ENCODE measurements around the gene BSND.

BSND gene

GRCh38 chr1:55039342-55040082, 40.8 kb downstream of the BSND start, which contains the start of gene PCSK9:
TSS of gene PCSK9 (plus strand) at chr1:55039548. CDS start at chr1:55039838, 290 bp downstream.
- no peaks in the 10 kb centered on the region for H3K4me1 Mint-ChIP-seq (ENCODE audit: low read depth)
- H3K27ac Mint-ChIP-seq, result no peak within 1 kb of the TSS
- H3K27me3 Mint-ChIP-seq, result peaks cover 71% of the 10 kb centered on the region
- H3K4me3 Mint-ChIP-seq, result no peak within 1 kb of the TSS
- no peaks in the 10 kb centered on the region for H3K36me3 Mint-ChIP-seq (ENCODE audit: low read depth)
- H3K9me3 Mint-ChIP-seq, result no peaks in the 10 kb centered on the region

DNA sequence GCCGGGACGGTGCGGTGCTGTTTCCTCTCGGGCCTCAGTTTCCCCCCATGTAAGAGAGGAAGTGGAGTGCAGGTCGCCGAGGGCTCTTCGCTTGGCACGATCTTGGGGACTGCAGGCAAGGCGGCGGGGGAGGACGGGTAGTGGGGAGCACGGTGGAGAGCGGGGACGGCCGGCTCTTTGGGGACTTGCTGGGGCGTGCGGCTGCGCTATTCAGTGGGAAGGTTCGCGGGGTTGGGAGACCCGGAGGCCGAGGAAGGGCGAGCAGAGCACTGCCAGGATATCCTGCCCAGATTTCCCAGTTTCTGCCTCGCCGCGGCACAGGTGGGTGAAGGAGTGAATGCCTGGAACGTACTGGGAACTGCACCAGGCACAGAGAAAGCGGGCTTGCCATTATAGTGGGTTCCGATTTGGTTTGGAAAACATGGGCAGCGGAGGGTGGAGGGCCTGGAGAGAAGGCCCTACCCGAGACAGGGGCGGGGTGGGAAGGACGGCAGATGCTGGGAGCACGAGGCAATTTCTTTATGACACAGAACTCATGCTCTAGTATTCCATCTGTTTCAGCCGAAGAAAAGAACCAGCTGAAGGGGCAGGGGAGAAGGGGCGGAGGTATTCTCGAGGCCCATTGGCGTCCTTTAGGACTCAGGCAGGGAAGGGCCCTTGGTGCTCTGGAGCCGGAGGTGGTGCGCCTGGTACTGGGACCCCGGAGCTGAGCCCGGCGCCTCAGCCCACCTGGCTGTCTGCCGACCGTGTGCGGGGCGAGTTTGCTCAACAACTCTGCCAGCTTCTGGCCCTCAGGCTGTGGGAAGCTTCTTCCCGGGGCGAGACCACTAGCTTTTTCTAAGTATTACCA, 41.6 kb downstream of the BSND start:
- no peak overlapping the region for H3K4me3 Mint-ChIP-seq
- H3K36me3 Mint-ChIP-seq (ENCODE audit: low read depth), result no peaks in the 10 kb centered on the region
- no peak overlapping the region for H3K27ac Mint-ChIP-seq
- no peaks in the 10 kb centered on the region for H3K4me1 Mint-ChIP-seq (ENCODE audit: low read depth)
- H3K9me3 Mint-ChIP-seq, result no peaks in the 10 kb centered on the region
- H3K27me3 Mint-ChIP-seq, result peaks cover 66% of the 10 kb centered on the region

DNA sequence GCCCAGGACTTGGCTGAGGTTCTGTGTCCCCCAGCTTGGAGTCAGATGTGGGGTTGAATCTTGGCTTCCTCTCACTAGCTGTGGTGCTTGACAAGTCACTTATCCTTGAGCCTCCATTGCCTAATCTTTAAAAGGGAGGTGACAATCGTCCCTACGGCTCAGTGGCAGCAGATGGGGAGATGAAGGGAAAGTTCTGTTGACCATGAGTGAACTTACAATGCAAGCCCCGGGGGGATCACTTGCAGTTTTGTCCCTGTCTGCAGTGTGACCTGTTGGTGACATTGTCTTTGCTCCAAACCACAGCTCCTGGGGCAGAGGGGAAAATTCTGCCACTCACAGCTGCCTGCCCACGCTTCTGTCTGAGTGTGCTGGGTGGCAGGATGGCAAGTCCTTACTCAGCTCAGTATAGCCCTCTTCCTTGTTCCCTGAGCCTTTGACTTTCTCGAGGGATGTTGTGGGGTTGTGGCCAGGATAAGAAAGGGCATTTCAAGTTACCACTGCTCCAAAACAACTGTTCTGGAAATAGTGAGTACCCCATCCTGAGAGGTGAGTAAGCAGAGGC, 42.3 kb downstream of the BSND start:
- no peaks in the 10 kb centered on the region for H3K4me1 Mint-ChIP-seq (ENCODE audit: low read depth)
- no peak overlapping the region for H3K4me3 Mint-ChIP-seq
- H3K27me3 Mint-ChIP-seq, result peaks cover 59% of the 10 kb centered on the region
- no peaks in the 10 kb centered on the region for H3K9me3 Mint-ChIP-seq
- H3K27ac Mint-ChIP-seq, result no peak overlapping the region
- no peaks in the 10 kb centered on the region for H3K36me3 Mint-ChIP-seq (ENCODE audit: low read depth)

DNA sequence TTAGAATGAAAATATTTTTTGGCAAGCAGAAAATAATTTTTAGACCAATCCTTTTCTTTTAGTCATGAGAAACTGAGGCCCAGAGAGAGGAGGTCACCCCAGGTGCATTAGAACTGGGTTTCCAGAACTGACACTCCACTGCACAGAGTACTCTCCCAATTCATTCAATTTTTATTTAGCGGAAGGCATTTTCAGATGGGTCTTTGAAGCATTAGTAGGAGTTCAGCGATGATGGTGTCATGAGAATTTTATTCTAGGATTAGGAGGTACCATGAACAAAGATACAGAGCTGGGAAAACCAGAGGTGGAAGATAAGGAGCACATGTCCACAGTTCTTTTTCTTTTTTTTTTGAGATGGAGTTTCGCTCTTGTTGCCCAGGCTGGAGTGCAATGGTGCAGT, 42.9 kb downstream of the BSND start:
- Mint-ChIP-seq H3K4me1 (ENCODE audit: low read depth) (no peaks in the 10 kb centered on the region), H3K4me3 (no peak overlapping the region), H3K27ac (no peak overlapping the region), H3K27me3 (peaks cover 54% of the 10 kb centered on the region), H3K9me3 (no peaks in the 10 kb centered on the region), H3K36me3 (ENCODE audit: low read depth) (no peaks in the 10 kb centered on the region)

DNA sequence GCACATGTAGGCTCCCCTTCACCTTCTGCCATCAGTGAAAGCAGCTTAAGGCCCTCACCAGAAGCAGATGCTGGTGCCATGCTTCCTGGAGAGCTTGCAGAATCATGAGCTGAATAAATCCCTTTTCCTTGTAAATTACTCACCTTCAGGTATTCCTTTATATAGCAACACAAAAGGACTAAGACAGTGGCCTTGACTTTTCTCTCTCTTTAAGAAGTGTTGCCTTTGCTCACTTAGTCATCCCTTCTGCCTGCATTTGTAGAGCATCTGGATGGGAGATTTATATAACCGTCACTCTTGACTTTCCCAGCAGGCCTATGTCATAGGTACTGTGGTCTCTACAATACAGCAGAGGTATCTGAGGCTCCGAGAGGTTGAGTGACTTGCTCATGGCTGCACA, 44.3 kb downstream of the BSND start:
- Mint-ChIP-seq H3K4me3 (no peak overlapping the region), H3K27ac (no peak overlapping the region), H3K9me3 (no peaks in the 10 kb centered on the region), H3K4me1 (ENCODE audit: low read depth) (no peaks in the 10 kb centered on the region), H3K36me3 (ENCODE audit: low read depth) (no peaks in the 10 kb centered on the region), H3K27me3 (peaks cover 40% of the 10 kb centered on the region)

GRCh38 chr1:55043726-55044125, 45.0 kb downstream of the BSND start:
- no peaks in the 10 kb centered on the region for H3K36me3 Mint-ChIP-seq (ENCODE audit: low read depth)
- H3K27me3 Mint-ChIP-seq, result peaks cover 33% of the 10 kb centered on the region
- no peak overlapping the region for H3K27ac Mint-ChIP-seq
- no peak overlapping the region for H3K4me3 Mint-ChIP-seq
- no peaks in the 10 kb centered on the region for H3K4me1 Mint-ChIP-seq (ENCODE audit: low read depth)
- H3K9me3 Mint-ChIP-seq, result no peaks in the 10 kb centered on the region

- H3K27me3 Mint-ChIP-seq, result peaks cover 25% of the 10 kb centered on the region
- no peak overlapping the region for H3K27ac Mint-ChIP-seq
- no peaks in the 10 kb centered on the region for H3K4me1 Mint-ChIP-seq (ENCODE audit: low read depth)
- H3K36me3 Mint-ChIP-seq (ENCODE audit: low read depth), result no peaks in the 10 kb centered on the region
- no peaks in the 10 kb centered on the region for H3K9me3 Mint-ChIP-seq
- H3K4me3 Mint-ChIP-seq, result no peak overlapping the region
These were observed 46.1 kb downstream of the BSND start for GRCh38 chr1:55044617-55045397.

GRCh38 chr1:55045430-55045829, 46.7 kb downstream of the BSND start:
- Mint-ChIP-seq H3K4me3 (no peak overlapping the region), H3K36me3 (ENCODE audit: low read depth) (no peaks in the 10 kb centered on the region), H3K27me3 (peaks cover 20% of the 10 kb centered on the region), H3K27ac (no peak overlapping the region), H3K4me1 (ENCODE audit: low read depth) (no peaks in the 10 kb centered on the region), H3K9me3 (no peaks in the 10 kb centered on the region)

- Mint-ChIP-seq H3K4me1 (ENCODE audit: low read depth) (no peaks in the 10 kb centered on the region), H3K9me3 (no peaks in the 10 kb centered on the region), H3K27me3 (peaks cover 6% of the 10 kb centered on the region), H3K4me3 (no peak overlapping the region), H3K27ac (no peak overlapping the region), H3K36me3 (ENCODE audit: low read depth) (no peaks in the 10 kb centered on the region)
These were observed 48.1 kb downstream of the BSND start for GRCh38 chr1:55046871-55047270.

- no peaks in the 10 kb centered on the region for H3K36me3 Mint-ChIP-seq (ENCODE audit: low read depth)
- H3K4me3 Mint-ChIP-seq, result no peak overlapping the region
- H3K27ac Mint-ChIP-seq, result no peak overlapping the region
- H3K27me3 Mint-ChIP-seq, result no peaks in the 10 kb centered on the region
- no peaks in the 10 kb centered on the region for H3K4me1 Mint-ChIP-seq (ENCODE audit: low read depth)
- H3K9me3 Mint-ChIP-seq, result no peaks in the 10 kb centered on the region
These were observed 48.9 kb downstream of the BSND start for GRCh38 chr1:55047611-55048010.

- H3K36me3 Mint-ChIP-seq (ENCODE audit: low read depth), result no peaks in the 10 kb centered on the region
- no peaks in the 10 kb centered on the region for H3K27me3 Mint-ChIP-seq
- no peaks in the 10 kb centered on the region for H3K4me1 Mint-ChIP-seq (ENCODE audit: low read depth)
- no peak overlapping the region for H3K4me3 Mint-ChIP-seq
- no peaks in the 10 kb centered on the region for H3K9me3 Mint-ChIP-seq
- no peak overlapping the region for H3K27ac Mint-ChIP-seq
These were observed 49.9 kb downstream of the BSND start for GRCh38 chr1:55048453-55049270.

DNA sequence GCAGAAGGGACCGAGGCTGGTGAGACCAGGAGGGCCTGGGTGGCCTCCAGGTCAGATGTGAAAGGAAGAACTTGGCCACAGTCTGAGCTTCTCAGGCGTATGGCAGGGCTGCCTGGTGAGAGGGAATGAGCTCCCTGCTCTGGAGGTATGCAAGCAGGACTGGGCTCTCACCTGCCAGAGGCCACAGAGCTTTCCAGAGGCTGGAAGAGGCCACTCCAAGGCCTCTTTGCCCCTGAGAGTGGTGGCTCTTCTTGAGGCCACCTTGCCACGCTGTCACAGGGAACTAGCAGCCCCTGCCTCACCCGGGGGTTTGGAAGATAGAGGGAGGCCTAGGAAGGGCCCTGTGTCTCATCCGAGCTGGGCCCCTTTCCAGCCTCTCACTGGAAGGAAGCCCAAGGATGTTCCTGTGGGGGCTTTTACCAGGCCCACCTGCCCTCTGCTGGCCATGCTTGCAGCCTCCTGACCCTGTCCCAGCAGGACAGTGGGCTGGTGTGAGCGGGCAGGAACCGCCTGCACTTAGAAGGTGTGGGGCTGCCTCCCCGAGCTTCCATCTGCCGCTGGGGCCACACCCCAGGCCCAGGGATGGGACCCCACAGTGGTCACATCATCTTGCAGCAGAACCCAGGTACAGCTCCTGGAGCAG, 50.7 kb downstream of the BSND start:
- H3K9me3 Mint-ChIP-seq, result no peaks in the 10 kb centered on the region
- no peaks in the 10 kb centered on the region for H3K27me3 Mint-ChIP-seq
- H3K27ac Mint-ChIP-seq, result no peak overlapping the region
- H3K4me3 Mint-ChIP-seq, result no peak overlapping the region
- H3K36me3 Mint-ChIP-seq (ENCODE audit: low read depth), result no peaks in the 10 kb centered on the region
- no peaks in the 10 kb centered on the region for H3K4me1 Mint-ChIP-seq (ENCODE audit: low read depth)

- no peaks in the 10 kb centered on the region for H3K9me3 Mint-ChIP-seq
These were observed 51.2 kb downstream of the BSND start for GRCh38 chr1:55049914-55050278.

GRCh38 chr1:55050283-55050682, 51.5 kb downstream of the BSND start:
- Mint-ChIP-seq H3K4me1 (ENCODE audit: low read depth) (no peaks in the 10 kb centered on the region), H3K9me3 (no peaks in the 10 kb centered on the region), H3K4me3 (no peak overlapping the region), H3K36me3 (ENCODE audit: low read depth) (no peaks in the 10 kb centered on the region), H3K27me3 (no peaks in the 10 kb centered on the region), H3K27ac (no peak overlapping the region)

More at GRCh38 chr1:55049914-55050278, 51.2 kb downstream of the BSND start:
- H3K4me1 Mint-ChIP-seq (ENCODE audit: low read depth), result no peaks in the 10 kb centered on the region
- H3K36me3 Mint-ChIP-seq (ENCODE audit: low read depth), result no peaks in the 10 kb centered on the region
- H3K27ac Mint-ChIP-seq, result no peak overlapping the region
- no peak overlapping the region for H3K4me3 Mint-ChIP-seq
- H3K27me3 Mint-ChIP-seq, result no peaks in the 10 kb centered on the region
